ENCODE measurements around the gene KMO.

Gene KMO

GRCh38 chr1:241603731-241604245 is 71.6 kb downstream of the KMO start:
- no peaks in the 10 kb centered on the region for H3K9me3 Mint-ChIP-seq
- no peak overlapping the region for H3K27ac Mint-ChIP-seq
- no peak overlapping the region for H3K4me3 Mint-ChIP-seq
- peaks cover 20% of the 10 kb centered on the region for H3K36me3 Mint-ChIP-seq
- H3K4me1 Mint-ChIP-seq: no peaks in the 10 kb centered on the region
- no peaks in the 10 kb centered on the region for H3K27me3 Mint-ChIP-seq

- Mint-ChIP-seq H3K4me3 (no peak overlapping the region), H3K9me3 (no peaks in the 10 kb centered on the region), H3K27me3 (no peaks in the 10 kb centered on the region), H3K36me3 (peaks cover 20% of the 10 kb centered on the region), H3K4me1 (no peaks in the 10 kb centered on the region), H3K27ac (no peak overlapping the region)
Observed at GRCh38 chr1:241605146-241605805, 73.1 kb downstream of the KMO start.

GRCh38 chr1:241606544-241606943 is 74.4 kb downstream of the KMO start:
- no peaks in the 10 kb centered on the region for H3K27me3 Mint-ChIP-seq
- no peaks in the 10 kb centered on the region for H3K9me3 Mint-ChIP-seq
- H3K27ac Mint-ChIP-seq: no peak overlapping the region
- peaks cover 14% of the 10 kb centered on the region for H3K36me3 Mint-ChIP-seq
- no peaks in the 10 kb centered on the region for H3K4me1 Mint-ChIP-seq
- no peak overlapping the region for H3K4me3 Mint-ChIP-seq

- Mint-ChIP-seq H3K4me1 (no peaks in the 10 kb centered on the region), H3K36me3 (peaks cover 8% of the 10 kb centered on the region), H3K27ac (no peak overlapping the region)
Observed at GRCh38 chr1:241607497-241607896, 75.3 kb downstream of the KMO start.

GRCh38 chr1:241608379-241609033 is 76.3 kb downstream of the KMO start:
- Mint-ChIP-seq H3K4me3 (no peak overlapping the region), H3K27me3 (no peaks in the 10 kb centered on the region), H3K27ac (no peak overlapping the region), H3K4me1 (no peaks in the 10 kb centered on the region), H3K36me3 (peaks cover 2% of the 10 kb centered on the region), H3K9me3 (no peaks in the 10 kb centered on the region)

More at GRCh38 chr1:241607497-241607896, 75.3 kb downstream of the KMO start:
- Mint-ChIP-seq H3K27me3 (no peaks in the 10 kb centered on the region), H3K4me3 (no peak overlapping the region), H3K9me3 (no peaks in the 10 kb centered on the region)

- no peaks in the 10 kb centered on the region for H3K9me3 Mint-ChIP-seq
- H3K4me1 Mint-ChIP-seq: no peaks in the 10 kb centered on the region
- H3K36me3 Mint-ChIP-seq: no peaks in the 10 kb centered on the region
- H3K27ac Mint-ChIP-seq: no peak overlapping the region
- H3K27me3 Mint-ChIP-seq: no peaks in the 10 kb centered on the region
- H3K4me3 Mint-ChIP-seq: no peak overlapping the region
Observed at GRCh38 chr1:241610056-241610815, 78.1 kb downstream of the KMO start.

- Mint-ChIP-seq H3K9me3 (no peaks in the 10 kb centered on the region), H3K4me1 (no peaks in the 10 kb centered on the region), H3K4me3 (no peak overlapping the region), H3K36me3 (no peaks in the 10 kb centered on the region), H3K27me3 (no peaks in the 10 kb centered on the region), H3K27ac (no peak overlapping the region)
Observed at GRCh38 chr1:241611063-241611462, 78.9 kb downstream of the KMO start.

GRCh38 chr1:241611736-241612135 is 79.6 kb downstream of the KMO start:
- H3K27me3 Mint-ChIP-seq: no peaks in the 10 kb centered on the region
- no peak overlapping the region for H3K27ac Mint-ChIP-seq
- H3K36me3 Mint-ChIP-seq: no peaks in the 10 kb centered on the region
- no peaks in the 10 kb centered on the region for H3K4me1 Mint-ChIP-seq
- no peak overlapping the region for H3K4me3 Mint-ChIP-seq
- no peaks in the 10 kb centered on the region for H3K9me3 Mint-ChIP-seq

GRCh38 chr1:241612533-241613477 is 80.6 kb downstream of the KMO start:
- H3K4me3 Mint-ChIP-seq: no peak overlapping the region
- H3K27me3 Mint-ChIP-seq: no peaks in the 10 kb centered on the region
- no peaks in the 10 kb centered on the region for H3K36me3 Mint-ChIP-seq
- no peaks in the 10 kb centered on the region for H3K4me1 Mint-ChIP-seq
- H3K9me3 Mint-ChIP-seq: no peaks in the 10 kb centered on the region
- no peak overlapping the region for H3K27ac Mint-ChIP-seq

- Mint-ChIP-seq H3K27ac (no peak overlapping the region), H3K9me3 (no peaks in the 10 kb centered on the region), H3K27me3 (no peaks in the 10 kb centered on the region), H3K36me3 (no peaks in the 10 kb centered on the region), H3K4me1 (no peaks in the 10 kb centered on the region), H3K4me3 (no peak overlapping the region)
Observed at GRCh38 chr1:241614144-241614543, 82.0 kb downstream of the KMO start.

GRCh38 chr1:241614572-241614971 is 82.4 kb downstream of the KMO start:
- Mint-ChIP-seq H3K9me3 (no peaks in the 10 kb centered on the region), H3K4me1 (no peaks in the 10 kb centered on the region), H3K27me3 (no peaks in the 10 kb centered on the region), H3K27ac (no peak overlapping the region), H3K4me3 (no peak overlapping the region), H3K36me3 (no peaks in the 10 kb centered on the region)

GRCh38 chr1:241615043-241615974 is 83.1 kb downstream of the KMO start:
- no peaks in the 10 kb centered on the region for H3K4me1 Mint-ChIP-seq
- no peaks in the 10 kb centered on the region for H3K9me3 Mint-ChIP-seq
- H3K27me3 Mint-ChIP-seq: no peaks in the 10 kb centered on the region
- H3K27ac Mint-ChIP-seq: no peak overlapping the region
- no peaks in the 10 kb centered on the region for H3K36me3 Mint-ChIP-seq
- H3K4me3 Mint-ChIP-seq: no peak overlapping the region

- no peak overlapping the region for H3K27ac Mint-ChIP-seq
- no peaks in the 10 kb centered on the region for H3K36me3 Mint-ChIP-seq
- no peaks in the 10 kb centered on the region for H3K9me3 Mint-ChIP-seq
- H3K4me1 Mint-ChIP-seq: no peaks in the 10 kb centered on the region
- no peaks in the 10 kb centered on the region for H3K27me3 Mint-ChIP-seq
- H3K4me3 Mint-ChIP-seq: no peak overlapping the region
Observed at GRCh38 chr1:241617426-241617825, 85.2 kb downstream of the KMO start.

- no peak overlapping the region for H3K27ac Mint-ChIP-seq
- H3K4me3 Mint-ChIP-seq: no peak overlapping the region
- no peaks in the 10 kb centered on the region for H3K36me3 Mint-ChIP-seq
- no peaks in the 10 kb centered on the region for H3K9me3 Mint-ChIP-seq
- no peaks in the 10 kb centered on the region for H3K27me3 Mint-ChIP-seq
- peaks cover 6% of the 10 kb centered on the region for H3K4me1 Mint-ChIP-seq
Observed at GRCh38 chr1:241622669-241623068, 90.5 kb downstream of the KMO start.

All from activated naive CD4-positive, alpha-beta T cell treated with anti-CD3 and anti-CD28 coated beads, Interleukin-2, amount 50 U/mL, for 24 hours (primary cell).